HepG2 (cell line): ENCODE results near the gene ZIC2.

Experiments used
- EP300 ChIP-seq, 3 experiments: sonication (generic) in 1 of 3; formaldehyde crosslinking in 1 of 3; IDR thresholded peaks; 2 replicates each; pipeline versions ENCODE4 v1.5.1 to v1.6.1; 2011 to 2020; ENCODE audit warnings: low read depth in 2 of 3, low read length in 2 of 3, borderline replicate concordance in 1 of 3, improper control_type of control experiment in 1 of 3, mild to moderate bottlenecking in 1 of 3, missing genetic modification reagents in 1 of 3, moderate library complexity in 1 of 3
- EZH2 ChIP-seq: conservative IDR thresholded peaks from 2 replicates; pipeline ENCODE4 v1.6.1; 2012; ENCODE audit warnings: mild to moderate bottlenecking, low read depth, low read length, moderate library complexity
- MTF2 ChIP-seq: sonication (generic); formaldehyde crosslinking; IDR thresholded peaks from 2 replicates; pipeline ENCODE4 v1.5.0; 2020; ENCODE audit warnings: missing genetic modification reagents, borderline replicate concordance
- POLR2A ChIP-seq, 2 experiments: IDR thresholded peaks; 2 replicates each; pipeline ENCODE4 v1.6.1; 2011; ENCODE audit warnings: low read depth in 2 of 2, low read length in 2 of 2, mild to moderate bottlenecking in 1 of 2, moderate library complexity in 1 of 2; ENCODE audit not compliant: insufficient read depth in 1 of 2
- SP2 ChIP-seq: sonication (generic); formaldehyde crosslinking; IDR thresholded peaks from 2 replicates; pipeline ENCODE4 v1.5.1; 2020; ENCODE audit warnings: mild to moderate bottlenecking, missing genetic modification reagents
- SP5 ChIP-seq: IDR thresholded peaks from 2 replicates; pipeline ENCODE4 v1.6.1; 2016; ENCODE audit warnings: low read depth, borderline replicate concordance
- TAF1 ChIP-seq: sonication (generic); formaldehyde crosslinking; IDR thresholded peaks from 2 replicates; pipeline ENCODE4 v1.4.0; 2020; ENCODE audit warnings: missing genetic modification reagents
- ZNF12 ChIP-seq: sonication (generic); formaldehyde crosslinking; IDR thresholded peaks from 2 replicates; pipeline ENCODE4 v1.5.0; 2020; ENCODE audit warnings: missing genetic modification reagents
- ZNF3 ChIP-seq: IDR thresholded peaks from 2 replicates; pipeline ENCODE4 v1.7.0; 2017; ENCODE audit warnings: inconsistent platforms
- TF ChIP-seq, protein P1 (sequence below): sonication (generic); formaldehyde crosslinking; IDR thresholded peaks from 2 replicates; pipeline ENCODE4 v1.5.0; 2020; ENCODE audit warnings: mild to moderate bottlenecking, missing genetic modification reagents, moderate library complexity
- TF ChIP-seq, protein P2 (sequence below): sonication (generic); formaldehyde crosslinking; IDR thresholded peaks from 2 replicates; pipeline ENCODE4 v1.5.0; 2020; ENCODE audit warnings: missing genetic modification reagents, mild to moderate bottlenecking, borderline replicate concordance
- TF ChIP-seq, protein P3 (sequence below): sonication (generic); formaldehyde crosslinking; IDR thresholded peaks from 2 replicates; pipeline ENCODE4 v1.4.0; 2020; ENCODE audit warnings: missing genetic modification reagents

- TF ChIP-seq SP5 (CRISPR knock-in tag), result no peak
- TF ChIP-seq, protein P1, sequence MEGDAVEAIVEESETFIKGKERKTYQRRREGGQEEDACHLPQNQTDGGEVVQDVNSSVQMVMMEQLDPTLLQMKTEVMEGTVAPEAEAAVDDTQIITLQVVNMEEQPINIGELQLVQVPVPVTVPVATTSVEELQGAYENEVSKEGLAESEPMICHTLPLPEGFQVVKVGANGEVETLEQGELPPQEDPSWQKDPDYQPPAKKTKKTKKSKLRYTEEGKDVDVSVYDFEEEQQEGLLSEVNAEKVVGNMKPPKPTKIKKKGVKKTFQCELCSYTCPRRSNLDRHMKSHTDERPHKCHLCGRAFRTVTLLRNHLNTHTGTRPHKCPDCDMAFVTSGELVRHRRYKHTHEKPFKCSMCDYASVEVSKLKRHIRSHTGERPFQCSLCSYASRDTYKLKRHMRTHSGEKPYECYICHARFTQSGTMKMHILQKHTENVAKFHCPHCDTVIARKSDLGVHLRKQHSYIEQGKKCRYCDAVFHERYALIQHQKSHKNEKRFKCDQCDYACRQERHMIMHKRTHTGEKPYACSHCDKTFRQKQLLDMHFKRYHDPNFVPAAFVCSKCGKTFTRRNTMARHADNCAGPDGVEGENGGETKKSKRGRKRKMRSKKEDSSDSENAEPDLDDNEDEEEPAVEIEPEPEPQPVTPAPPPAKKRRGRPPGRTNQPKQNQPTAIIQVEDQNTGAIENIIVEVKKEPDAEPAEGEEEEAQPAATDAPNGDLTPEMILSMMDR (CRISPR knock-in tag), result no peak
- no peak for TF ChIP-seq TAF1 (CRISPR knock-in tag)
- no peak for TF ChIP-seq SP2 (CRISPR knock-in tag)
- no peak for TF ChIP-seq EZH2
- TF ChIP-seq MTF2, result no peak
- no peak for TF ChIP-seq POLR2A (IDR thresholded peaks at IDR 0.05; ENCODE audit: insufficient read depth in 1 of 2, low read depth in 2 of 2, low read length in 2 of 2)
- TF ChIP-seq, protein P2, sequence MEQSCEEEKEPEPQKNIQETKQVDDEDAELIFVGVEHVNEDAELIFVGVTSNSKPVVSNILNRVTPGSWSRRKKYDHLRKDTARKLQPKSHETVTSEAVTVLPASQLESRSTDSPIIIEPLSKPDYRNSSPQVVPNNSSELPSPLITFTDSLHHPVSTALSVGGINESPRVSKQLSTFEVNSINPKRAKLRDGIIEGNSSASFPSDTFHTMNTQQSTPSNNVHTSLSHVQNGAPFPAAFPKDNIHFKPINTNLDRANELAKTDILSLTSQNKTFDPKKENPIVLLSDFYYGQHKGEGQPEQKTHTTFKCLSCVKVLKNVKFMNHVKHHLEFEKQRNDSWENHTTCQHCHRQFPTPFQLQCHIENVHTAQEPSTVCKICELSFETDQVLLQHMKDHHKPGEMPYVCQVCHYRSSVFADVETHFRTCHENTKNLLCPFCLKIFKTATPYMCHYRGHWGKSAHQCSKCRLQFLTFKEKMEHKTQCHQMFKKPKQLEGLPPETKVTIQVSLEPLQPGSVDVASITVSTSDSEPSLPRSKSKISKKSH (CRISPR knock-in tag), result no peak
- TF ChIP-seq ZNF12 (CRISPR knock-in tag), result no peak
- TF ChIP-seq EP300 (IDR thresholded peaks at IDR 0.05; ENCODE audit: low read depth in 2 of 2, low read length in 2 of 2), result no peak
- TF ChIP-seq EP300 (CRISPR knock-in tag; IDR thresholded peaks at IDR 0.05; ENCODE audit: borderline replicate concordance), result no peak
- TF ChIP-seq, protein P3, sequence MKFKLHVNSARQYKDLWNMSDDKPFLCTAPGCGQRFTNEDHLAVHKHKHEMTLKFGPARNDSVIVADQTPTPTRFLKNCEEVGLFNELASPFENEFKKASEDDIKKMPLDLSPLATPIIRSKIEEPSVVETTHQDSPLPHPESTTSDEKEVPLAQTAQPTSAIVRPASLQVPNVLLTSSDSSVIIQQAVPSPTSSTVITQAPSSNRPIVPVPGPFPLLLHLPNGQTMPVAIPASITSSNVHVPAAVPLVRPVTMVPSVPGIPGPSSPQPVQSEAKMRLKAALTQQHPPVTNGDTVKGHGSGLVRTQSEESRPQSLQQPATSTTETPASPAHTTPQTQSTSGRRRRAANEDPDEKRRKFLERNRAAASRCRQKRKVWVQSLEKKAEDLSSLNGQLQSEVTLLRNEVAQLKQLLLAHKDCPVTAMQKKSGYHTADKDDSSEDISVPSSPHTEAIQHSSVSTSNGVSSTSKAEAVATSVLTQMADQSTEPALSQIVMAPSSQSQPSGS (CRISPR knock-in tag), result no peak
- TF ChIP-seq ZNF3 (CRISPR knock-in tag), result no peak
These were observed 7.8 kb upstream of the ZIC2 start for GRCh38 chr13:99973808-99974185.
